Measurements from ENCODE around the gene MTA1. TPM values are rescaled to one million over a fixed set of nuclear protein-coding genes. Genes with fewer than 3 reads are reported as not detected.

The MTA1 gene
- total RNA-seq, 1 experiment from 2014 or later, result 238 TPM

GRCh38 chr14:105418269-105419194 lies 1.1 kb upstream of the MTA1 start:
- Histone ChIP-seq H3K9me3 (ENCODE audit: low read depth, low read length, poor library complexity, severe bottlenecking) (no peaks in the 10 kb centered on the region), H3K36me3 (ENCODE audit: insufficient read depth, low read length, poor library complexity, severe bottlenecking) (peaks cover 6% of the 10 kb centered on the region), H3K4me3 (ENCODE audit: low read depth, low read length, poor library complexity, severe bottlenecking) (peak overlapping the region; percentile 97), H3K27ac (ENCODE audit: low read depth, low read length, poor library complexity, severe bottlenecking) (peak overlapping the region; percentile 85), H3K27me3 (replicated peaks; ENCODE audit: insufficient read depth, low read depth, low read length, poor library complexity) (no peaks in the 10 kb centered on the region), H3K4me1 (ENCODE audit: insufficient read depth, low read length, poor library complexity, severe bottlenecking) (peaks cover 28% of the 10 kb centered on the region)
- no peak for DNase-seq (ENCODE audit: low spot score)
- ChIA-PET POLR2A (ENCODE audit: low non-redundant PET) (no interaction called here), CTCF (no interaction called here)
- intact Hi-C loops (cut with micrococcal nuclease; ENCODE audit: unreplicated experiment), result no loop called here
- no TSS peak for BruUV-seq (replicated peaks)
- TF ChIP-seq CTCF (conservative IDR thresholded peaks at IDR 0.05; ENCODE audit: low read depth, low read length), result no peak
- TF ChIP-seq EZH2 (IDR thresholded peaks at IDR 0.05; ENCODE audit: borderline replicate concordance, low read depth, low read length, poor library complexity, severe bottlenecking), result no peak

DNA sequence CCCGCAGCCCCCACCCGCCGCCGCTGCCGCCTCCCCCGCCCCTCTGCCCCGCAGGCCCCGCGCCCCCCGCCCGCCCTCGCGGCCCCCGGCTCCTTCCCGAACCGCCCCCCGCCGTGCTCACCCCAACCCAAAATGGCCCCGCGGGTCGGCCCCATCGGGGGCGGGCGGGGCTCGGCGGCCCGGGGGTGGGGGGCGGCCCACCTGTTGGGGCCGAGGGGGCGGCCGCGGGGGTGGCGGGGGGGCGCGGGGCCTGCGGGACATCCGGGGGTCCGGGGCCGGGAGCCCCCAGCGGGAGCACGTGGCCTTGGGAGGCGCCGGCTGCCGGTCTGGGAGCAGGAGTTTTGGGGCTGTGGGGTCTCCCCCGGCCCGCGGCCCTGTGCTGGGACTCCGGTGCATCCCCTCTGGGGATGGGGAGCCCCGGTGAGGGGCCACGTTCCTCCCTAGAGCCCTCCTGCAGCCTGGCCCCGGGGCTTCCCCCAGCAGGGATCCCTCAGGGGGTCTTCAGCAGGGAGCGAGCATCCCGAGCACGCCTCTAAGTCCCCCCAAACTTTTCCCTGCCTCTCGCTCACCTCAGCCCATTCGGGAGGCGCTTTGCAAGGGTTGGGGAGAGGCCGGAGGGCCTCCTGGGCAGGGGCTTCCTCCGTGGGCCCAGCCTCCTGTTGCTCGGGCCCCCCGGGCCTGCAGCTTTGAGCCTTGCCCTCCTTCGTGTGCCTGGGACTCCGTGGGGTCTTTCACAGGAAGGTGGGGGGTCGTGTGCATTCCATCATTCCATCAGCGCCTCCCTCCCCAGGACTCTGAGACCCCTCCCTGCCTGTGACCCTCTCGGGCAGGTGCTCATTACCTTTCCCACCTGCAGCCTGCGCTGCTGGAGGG lies 710 bp downstream of the MTA1 start:
- Histone ChIP-seq H3K4me1 (ENCODE audit: insufficient read depth, low read length, poor library complexity, severe bottlenecking) (peaks cover 28% of the 10 kb centered on the region), H3K36me3 (ENCODE audit: insufficient read depth, low read length, poor library complexity, severe bottlenecking) (peaks cover 8% of the 10 kb centered on the region), H3K9me3 (ENCODE audit: low read depth, low read length, poor library complexity, severe bottlenecking) (no peaks in the 10 kb centered on the region), H3K4me3 (ENCODE audit: low read depth, low read length, poor library complexity, severe bottlenecking) (peak overlapping the region; percentile 97), H3K27me3 (replicated peaks; ENCODE audit: insufficient read depth, low read depth, low read length, poor library complexity) (no peaks in the 10 kb centered on the region), H3K27ac (ENCODE audit: low read depth, low read length, poor library complexity, severe bottlenecking) (peak overlapping the region; percentile 91)
- intact Hi-C loops (cut with micrococcal nuclease; ENCODE audit: unreplicated experiment), result no loop called here
- TF ChIP-seq EZH2 (IDR thresholded peaks at IDR 0.05; ENCODE audit: borderline replicate concordance, low read depth, low read length, poor library complexity, severe bottlenecking) (no peak), CTCF (conservative IDR thresholded peaks at IDR 0.05; ENCODE audit: low read depth, low read length) (no peak)
- no peak for DNase-seq (ENCODE audit: low spot score)
- POLR2A ChIA-PET (ENCODE audit: low non-redundant PET), result no interaction called here
- CTCF ChIA-PET, result no interaction called here
- BruUV-seq (replicated peaks), result no TSS peak

DNA sequence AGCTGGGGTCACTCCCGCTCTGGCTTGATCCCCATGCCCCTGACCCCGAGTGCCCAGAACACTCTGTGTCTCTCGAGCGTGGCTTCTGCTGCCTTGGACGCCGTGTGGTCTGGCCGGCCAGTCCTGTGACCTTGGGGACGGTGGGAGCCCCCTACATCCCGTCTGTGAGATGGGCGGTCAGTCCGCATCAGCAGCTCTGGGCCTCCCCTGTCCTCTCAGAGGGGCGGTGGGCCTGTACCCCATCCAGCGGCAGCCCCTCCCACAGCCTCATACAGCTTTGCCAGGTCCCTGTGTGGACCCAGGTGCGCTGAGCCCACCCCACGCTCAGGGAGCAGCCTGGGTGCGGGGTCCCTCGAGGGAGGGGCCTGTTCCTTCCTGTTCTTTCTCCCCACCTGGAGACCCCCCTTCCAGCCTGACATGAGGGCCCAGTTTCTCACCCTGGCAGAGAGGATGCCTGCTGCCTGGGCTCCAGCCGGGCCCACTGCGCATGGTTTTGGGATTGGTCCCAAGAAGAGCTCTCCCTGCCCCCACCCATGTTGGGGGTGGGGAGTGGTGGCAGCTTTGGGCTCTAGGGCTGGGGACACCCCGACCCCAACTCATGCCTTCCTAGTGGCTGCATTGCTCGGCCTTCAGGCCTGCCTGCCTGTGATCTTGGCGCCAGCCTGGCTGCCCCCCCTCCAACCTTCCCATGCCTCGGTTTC lies 1.5 kb downstream of the MTA1 start:
- Histone ChIP-seq H3K4me1 (ENCODE audit: insufficient read depth, low read length, poor library complexity, severe bottlenecking) (peaks cover 28% of the 10 kb centered on the region), H3K27ac (ENCODE audit: low read depth, low read length, poor library complexity, severe bottlenecking) (peak overlapping the region; percentile 91), H3K27me3 (replicated peaks; ENCODE audit: insufficient read depth, low read depth, low read length, poor library complexity) (no peaks in the 10 kb centered on the region), H3K9me3 (ENCODE audit: low read depth, low read length, poor library complexity, severe bottlenecking) (no peaks in the 10 kb centered on the region), H3K36me3 (ENCODE audit: insufficient read depth, low read length, poor library complexity, severe bottlenecking) (peaks cover 10% of the 10 kb centered on the region), H3K4me3 (ENCODE audit: low read depth, low read length, poor library complexity, severe bottlenecking) (peak overlapping the region; percentile 97)
- POLR2A ChIA-PET (ENCODE audit: low non-redundant PET), result no interaction called here
- no TSS peak for BruUV-seq (replicated peaks)
- intact Hi-C loops (cut with micrococcal nuclease; ENCODE audit: unreplicated experiment), result no loop called here
- no peak for DNase-seq (ENCODE audit: low spot score)
- TF ChIP-seq EZH2 (IDR thresholded peaks at IDR 0.05; ENCODE audit: borderline replicate concordance, low read depth, low read length, poor library complexity, severe bottlenecking) (no peak), CTCF (conservative IDR thresholded peaks at IDR 0.05; ENCODE audit: low read depth, low read length) (no peak)
- CTCF ChIA-PET, result no interaction called here
